ENCODE data around the gene C22orf31. TPM values are rescaled to one million over a fixed set of nuclear protein-coding genes. Genes with fewer than 3 reads are reported as not detected.

C22orf31 gene
- total and polyA plus RNA-seq, 2 experiments from 2014 or later, result not detected

DNA sequence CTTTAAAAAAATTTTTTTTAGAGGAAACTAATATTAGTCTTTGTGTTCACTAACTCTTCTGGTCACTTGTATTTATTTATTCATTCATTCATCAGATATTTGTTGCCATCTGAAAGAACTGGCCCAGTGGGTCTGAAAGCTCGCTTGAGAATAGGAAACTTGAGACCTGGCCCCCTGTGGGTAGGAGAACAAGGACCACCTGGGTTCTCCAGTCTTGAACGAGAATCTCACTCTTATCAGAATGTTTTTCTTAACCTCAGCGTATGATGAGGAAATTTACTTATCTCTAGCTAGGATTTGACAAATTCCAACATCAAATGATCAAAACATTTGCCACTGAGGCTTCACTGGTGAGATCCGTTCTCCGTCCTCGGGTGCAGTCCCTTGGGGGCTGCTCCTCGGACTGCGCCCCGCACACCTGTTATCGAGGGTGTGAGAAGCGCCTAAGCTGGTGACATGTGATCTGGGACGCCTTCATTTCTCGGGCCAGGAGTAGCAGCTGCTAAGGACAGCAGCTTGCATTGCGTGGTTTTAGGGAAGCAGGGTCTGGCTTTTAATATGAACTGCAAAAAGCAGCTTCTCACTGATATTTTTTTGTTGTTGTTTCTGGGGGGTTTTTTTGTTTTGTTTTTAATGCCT lies 6.3 kb downstream of the C22orf31 start:
- Histone ChIP-seq H3K4me2 (no peak overlapping the region), H4K20me1 (ENCODE audit: insufficient read depth, poor library complexity, severe bottlenecking) (no peaks in the 10 kb centered on the region), H3K9me2 (replicated peaks; ENCODE audit: insufficient read depth) (no peaks in the 10 kb centered on the region), H3K27ac (no peak overlapping the region), H3K4me3 (no peak overlapping the region), H3K27me3 (no peaks in the 10 kb centered on the region), H3K36me3 (replicated peaks; ENCODE audit: insufficient read depth, low read depth) (no peaks in the 10 kb centered on the region), H3K9me3 (ENCODE audit: low read depth) (no peaks in the 10 kb centered on the region), H2AFZ (no peak overlapping the region), H3K79me2 (no peaks in the 10 kb centered on the region), H3K4me1 (ENCODE audit: insufficient read depth) (no peaks in the 10 kb centered on the region)
- TF ChIP-seq, protein P1, sequence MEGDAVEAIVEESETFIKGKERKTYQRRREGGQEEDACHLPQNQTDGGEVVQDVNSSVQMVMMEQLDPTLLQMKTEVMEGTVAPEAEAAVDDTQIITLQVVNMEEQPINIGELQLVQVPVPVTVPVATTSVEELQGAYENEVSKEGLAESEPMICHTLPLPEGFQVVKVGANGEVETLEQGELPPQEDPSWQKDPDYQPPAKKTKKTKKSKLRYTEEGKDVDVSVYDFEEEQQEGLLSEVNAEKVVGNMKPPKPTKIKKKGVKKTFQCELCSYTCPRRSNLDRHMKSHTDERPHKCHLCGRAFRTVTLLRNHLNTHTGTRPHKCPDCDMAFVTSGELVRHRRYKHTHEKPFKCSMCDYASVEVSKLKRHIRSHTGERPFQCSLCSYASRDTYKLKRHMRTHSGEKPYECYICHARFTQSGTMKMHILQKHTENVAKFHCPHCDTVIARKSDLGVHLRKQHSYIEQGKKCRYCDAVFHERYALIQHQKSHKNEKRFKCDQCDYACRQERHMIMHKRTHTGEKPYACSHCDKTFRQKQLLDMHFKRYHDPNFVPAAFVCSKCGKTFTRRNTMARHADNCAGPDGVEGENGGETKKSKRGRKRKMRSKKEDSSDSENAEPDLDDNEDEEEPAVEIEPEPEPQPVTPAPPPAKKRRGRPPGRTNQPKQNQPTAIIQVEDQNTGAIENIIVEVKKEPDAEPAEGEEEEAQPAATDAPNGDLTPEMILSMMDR (IDR thresholded peaks at IDR 0.05; ENCODE audit: poor library complexity), result no peak
- TF ChIP-seq EZH2 (IDR thresholded peaks at IDR 0.05; ENCODE audit: borderline replicate concordance) (no peak), EZH2phosphoT487 (IDR thresholded peaks at IDR 0.05; ENCODE audit: low read depth, severe bottlenecking, unreplicated experiment) (no peak)
- WGBS (ENCODE audit: low lambda C conversion rate, missing lambda C conversion rate), result 65% methylated on average over 14 of the region's 14 CpGs
- DNase-seq (ENCODE audit: low spot score), result no peak

DNA sequence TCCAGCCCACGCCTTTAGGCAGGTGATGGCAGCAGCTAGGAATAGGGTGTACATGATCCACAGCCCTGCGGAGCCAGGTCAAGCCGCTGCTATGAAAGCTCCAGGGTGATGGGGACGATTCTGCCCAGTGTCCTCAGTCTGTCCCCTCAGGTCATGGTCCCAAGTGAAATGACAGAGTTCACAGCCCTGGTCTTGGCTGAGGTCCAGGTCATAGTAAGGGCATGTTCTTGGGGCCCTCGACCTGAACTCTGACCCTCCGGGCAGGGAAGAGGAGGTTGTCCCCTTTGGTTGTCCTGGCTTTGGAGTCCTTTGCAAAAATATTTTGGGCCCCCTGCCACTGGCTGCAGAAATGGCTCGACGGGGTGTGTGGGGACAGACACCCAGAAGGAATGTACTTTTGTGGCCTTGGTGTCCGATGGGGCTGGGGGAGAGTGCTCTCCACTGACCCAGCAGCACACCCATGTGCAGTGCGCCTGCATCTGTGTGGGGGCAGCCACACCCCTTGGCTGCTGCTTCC lies 7.3 kb downstream of the C22orf31 start:
- H3K27ac ChIP-seq, result no peak overlapping the region
- no peaks in the 10 kb centered on the region for H3K9me2 ChIP-seq (replicated peaks; ENCODE audit: insufficient read depth)
- TF ChIP-seq EZH2phosphoT487 (IDR thresholded peaks at IDR 0.05; ENCODE audit: low read depth, severe bottlenecking, unreplicated experiment) (no peak), EZH2 (IDR thresholded peaks at IDR 0.05; ENCODE audit: borderline replicate concordance) (no peak)
- TF ChIP-seq, protein P1 (IDR thresholded peaks at IDR 0.05; ENCODE audit: poor library complexity), result no peak
- WGBS (ENCODE audit: low lambda C conversion rate, missing lambda C conversion rate), result 84% methylated on average over 10 of the region's 10 CpGs
- H3K79me2 ChIP-seq, result no peaks in the 10 kb centered on the region
- no peak overlapping the region for H3K4me2 ChIP-seq
- H4K20me1 ChIP-seq (ENCODE audit: insufficient read depth, poor library complexity, severe bottlenecking), result no peaks in the 10 kb centered on the region
- no peaks in the 10 kb centered on the region for H3K4me1 ChIP-seq (ENCODE audit: insufficient read depth)
- DNase-seq (ENCODE audit: low spot score), result no peak
- H3K4me3 ChIP-seq, result no peak overlapping the region
- H3K9me3 ChIP-seq (ENCODE audit: low read depth), result no peaks in the 10 kb centered on the region
- H3K36me3 ChIP-seq (replicated peaks; ENCODE audit: insufficient read depth, low read depth), result no peaks in the 10 kb centered on the region
- no peak overlapping the region for H2AFZ ChIP-seq
- H3K27me3 ChIP-seq, result no peaks in the 10 kb centered on the region

DNA sequence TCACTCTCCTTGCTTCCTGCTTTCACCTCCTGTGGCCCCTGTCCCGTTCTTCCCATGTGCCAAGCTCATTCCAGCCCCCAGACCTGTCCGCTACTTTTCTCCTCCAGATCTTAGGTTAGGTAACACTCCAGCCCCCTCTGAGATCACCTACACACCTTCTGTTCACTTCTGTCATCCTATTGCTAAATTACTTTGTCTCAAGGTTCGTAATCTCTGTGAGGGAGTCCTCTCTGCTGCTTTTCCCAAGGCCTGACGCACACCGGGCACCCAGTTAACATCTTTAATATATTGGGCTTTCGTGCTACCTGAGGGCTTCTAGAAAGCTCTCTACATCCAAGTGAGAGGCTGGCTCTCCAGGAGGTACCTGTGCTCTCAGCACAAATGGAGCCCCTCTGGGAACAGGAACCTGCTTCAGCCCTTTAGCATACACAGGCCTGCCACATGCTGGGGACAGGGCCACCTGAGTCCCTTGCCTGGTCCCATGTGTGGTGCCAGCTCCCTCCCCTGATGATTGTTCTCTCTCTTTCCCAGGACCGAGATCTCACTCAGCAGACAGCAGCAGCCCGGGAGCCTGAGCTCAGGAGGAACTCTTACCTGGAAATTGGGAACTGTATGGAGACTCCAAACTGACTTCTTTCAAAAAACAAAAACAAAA lies 8.5 kb downstream of the C22orf31 start:
- DNase-seq (ENCODE audit: low spot score), result no peak
- Histone ChIP-seq H3K27ac (no peak overlapping the region), H3K9me3 (ENCODE audit: low read depth) (no peaks in the 10 kb centered on the region), H3K36me3 (replicated peaks; ENCODE audit: insufficient read depth, low read depth) (no peaks in the 10 kb centered on the region), H3K4me3 (no peak overlapping the region), H3K27me3 (no peaks in the 10 kb centered on the region), H3K9me2 (replicated peaks; ENCODE audit: insufficient read depth) (no peaks in the 10 kb centered on the region), H3K4me1 (ENCODE audit: insufficient read depth) (no peaks in the 10 kb centered on the region), H3K79me2 (no peaks in the 10 kb centered on the region), H4K20me1 (ENCODE audit: insufficient read depth, poor library complexity, severe bottlenecking) (no peaks in the 10 kb centered on the region), H2AFZ (no peak overlapping the region), H3K4me2 (no peak overlapping the region)
- no peak for TF ChIP-seq EZH2 (IDR thresholded peaks at IDR 0.05; ENCODE audit: borderline replicate concordance)
- no peak for TF ChIP-seq EZH2phosphoT487 (IDR thresholded peaks at IDR 0.05; ENCODE audit: low read depth, severe bottlenecking, unreplicated experiment)
- TF ChIP-seq, protein P1 (IDR thresholded peaks at IDR 0.05; ENCODE audit: poor library complexity), result no peak
- WGBS (ENCODE audit: low lambda C conversion rate, missing lambda C conversion rate), result 93% methylated on average over 8 of the region's 8 CpGs

Data from hepatocyte (in vitro differentiated cells).